22Rv1 (cell line): ENCODE measurements around the gene IFT88.

ENCODE experiments used
- ZFX ChIP-seq: fragments of 450-650 bp; IDR thresholded peaks from 2 replicates; pipeline ENCODE4 v1.6.1; 2017; ENCODE audit warnings: antibody characterized with exemption, borderline replicate concordance
- TF ChIP-seq, protein P1 (sequence below): fragments of 450-650 bp; IDR thresholded peaks from 2 replicates; pipeline ENCODE4 v1.5.1; 2017; ENCODE audit warnings: mild to moderate bottlenecking

GRCh38 chr13:20607015-20607414 lies 40.1 kb downstream of the IFT88 start:
- TF ChIP-seq, protein P1, sequence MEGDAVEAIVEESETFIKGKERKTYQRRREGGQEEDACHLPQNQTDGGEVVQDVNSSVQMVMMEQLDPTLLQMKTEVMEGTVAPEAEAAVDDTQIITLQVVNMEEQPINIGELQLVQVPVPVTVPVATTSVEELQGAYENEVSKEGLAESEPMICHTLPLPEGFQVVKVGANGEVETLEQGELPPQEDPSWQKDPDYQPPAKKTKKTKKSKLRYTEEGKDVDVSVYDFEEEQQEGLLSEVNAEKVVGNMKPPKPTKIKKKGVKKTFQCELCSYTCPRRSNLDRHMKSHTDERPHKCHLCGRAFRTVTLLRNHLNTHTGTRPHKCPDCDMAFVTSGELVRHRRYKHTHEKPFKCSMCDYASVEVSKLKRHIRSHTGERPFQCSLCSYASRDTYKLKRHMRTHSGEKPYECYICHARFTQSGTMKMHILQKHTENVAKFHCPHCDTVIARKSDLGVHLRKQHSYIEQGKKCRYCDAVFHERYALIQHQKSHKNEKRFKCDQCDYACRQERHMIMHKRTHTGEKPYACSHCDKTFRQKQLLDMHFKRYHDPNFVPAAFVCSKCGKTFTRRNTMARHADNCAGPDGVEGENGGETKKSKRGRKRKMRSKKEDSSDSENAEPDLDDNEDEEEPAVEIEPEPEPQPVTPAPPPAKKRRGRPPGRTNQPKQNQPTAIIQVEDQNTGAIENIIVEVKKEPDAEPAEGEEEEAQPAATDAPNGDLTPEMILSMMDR, result no peak
- TF ChIP-seq ZFX, result no peak
